NCI-H460 (cell line): ENCODE data around the gene EPHA10. TPM values are rescaled to one million over a fixed set of nuclear protein-coding genes. Genes with fewer than 3 reads are reported as not detected.
"Not testable (repeated sequence)": the region's sequence is repeated elsewhere in the genome, so short reads cannot be mapped to it uniquely, and the experiment has no call there.

Experiments
- DNase-seq: peaks from one replicate; pipeline ENCODE4 v3.0.0-alpha.2; 2016; ENCODE audit warnings: low read depth; ENCODE audit errors: extremely low read depth
- total RNA-seq: library from RNA; depleted of rRNA; stranded (reverse); fragments of >200 nt; shearing (Covaris generic); gene quantifications from 2 replicates; pipeline ENCODE4 v1.2.3, GENCODE V29; 2014

EPHA10 gene
- total RNA-seq, 1 experiment from 2014 or later = 0.05 TPM

DNA sequence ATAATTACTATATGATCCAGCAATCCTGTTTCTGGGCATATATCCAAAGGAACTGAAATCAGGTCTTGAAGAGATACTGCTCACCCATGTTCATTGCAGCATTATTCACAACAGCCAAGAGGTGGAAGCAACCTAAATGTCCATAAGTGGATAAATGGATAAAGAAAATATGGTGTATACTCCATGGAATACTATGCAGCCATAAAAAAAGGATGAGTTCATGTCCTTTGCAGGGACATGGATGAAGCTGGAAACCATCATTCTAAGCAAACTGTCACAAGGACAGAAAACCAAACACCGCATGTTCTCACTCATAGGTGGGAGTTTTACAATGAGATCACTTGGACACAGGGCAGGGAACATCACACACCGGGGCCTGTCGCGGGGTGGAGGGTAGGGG lies 26.3 kb downstream of the EPHA10 start:
- DNase-seq = not testable (repeated sequence)

GRCh38 chr1:37737975-37738374 lies 26.9 kb downstream of the EPHA10 start:
- DNase-seq = not testable (repeated sequence)

- no peak for DNase-seq
Measured at GRCh38 chr1:37734629-37735591, 30.0 kb downstream of the EPHA10 start.

DNA sequence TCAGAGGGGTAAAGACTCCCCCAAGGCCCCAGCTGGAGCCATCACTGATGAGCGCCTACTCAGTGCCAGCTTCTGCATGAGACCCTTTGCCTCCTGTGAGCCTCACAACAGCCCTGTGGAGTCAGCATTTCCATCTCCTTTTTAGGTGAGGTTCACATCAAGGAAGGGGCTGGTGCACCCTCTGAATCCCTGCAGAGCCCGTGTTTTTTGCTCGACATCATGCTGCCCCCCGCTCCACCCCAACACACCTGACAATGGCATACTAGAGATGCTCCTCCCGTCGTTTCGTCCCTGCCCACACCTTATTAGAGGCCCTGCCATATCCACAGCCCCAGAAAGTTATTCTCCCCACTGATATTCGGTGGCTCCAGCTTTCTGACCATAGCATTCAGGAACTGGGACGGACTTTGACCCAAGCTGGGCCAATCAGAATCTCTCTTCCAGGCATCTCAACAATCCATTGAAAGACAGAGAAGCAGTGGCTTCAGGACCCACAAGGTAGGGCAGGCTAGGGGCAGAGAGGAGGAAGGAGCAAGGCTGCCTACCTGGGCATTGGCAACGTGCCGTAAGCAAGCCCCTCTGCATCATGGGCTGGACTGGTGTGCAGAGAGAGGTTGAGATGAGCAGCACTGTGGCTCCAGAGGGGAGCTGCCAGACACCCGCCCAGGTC lies 32.7 kb downstream of the EPHA10 start:
- DNase-seq = no peak

DNA sequence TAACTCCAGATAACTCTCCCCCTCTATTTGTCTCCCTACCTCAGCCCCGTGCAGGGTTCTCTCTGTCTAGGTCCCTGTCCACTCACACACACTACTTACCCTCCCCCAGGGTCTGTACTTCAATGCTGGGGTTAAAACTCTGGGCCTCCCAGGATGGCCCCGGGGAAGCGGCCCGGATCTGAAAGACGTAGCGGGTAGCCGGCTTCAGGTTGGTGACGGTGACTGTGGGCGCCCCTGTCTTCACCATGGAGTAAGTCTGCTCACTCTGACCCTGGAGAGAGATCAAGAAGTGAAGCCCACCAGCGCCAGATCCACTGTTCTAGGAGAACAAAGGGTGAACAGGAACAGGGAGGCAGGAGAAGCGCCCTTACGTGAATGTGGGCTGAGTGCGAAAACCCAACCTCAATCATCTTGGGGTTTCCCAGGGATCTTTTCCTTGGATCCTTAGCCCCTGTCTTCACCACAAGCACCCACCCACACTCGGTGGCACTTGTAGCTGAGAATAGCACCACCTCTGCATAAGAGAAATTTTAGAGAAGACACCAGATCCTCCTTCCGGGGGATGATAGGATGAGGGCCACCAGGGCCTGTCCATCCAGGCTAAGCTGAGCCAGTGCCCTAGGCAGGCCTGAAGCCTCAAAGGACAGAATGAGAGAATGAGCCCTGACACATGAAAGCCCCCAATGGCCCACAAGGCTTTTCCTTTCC lies 33.5 kb downstream of the EPHA10 start:
- DNase-seq = no peak

- DNase-seq = no peak
Measured at GRCh38 chr1:37730376-37730775, 34.5 kb downstream of the EPHA10 start.

DNA sequence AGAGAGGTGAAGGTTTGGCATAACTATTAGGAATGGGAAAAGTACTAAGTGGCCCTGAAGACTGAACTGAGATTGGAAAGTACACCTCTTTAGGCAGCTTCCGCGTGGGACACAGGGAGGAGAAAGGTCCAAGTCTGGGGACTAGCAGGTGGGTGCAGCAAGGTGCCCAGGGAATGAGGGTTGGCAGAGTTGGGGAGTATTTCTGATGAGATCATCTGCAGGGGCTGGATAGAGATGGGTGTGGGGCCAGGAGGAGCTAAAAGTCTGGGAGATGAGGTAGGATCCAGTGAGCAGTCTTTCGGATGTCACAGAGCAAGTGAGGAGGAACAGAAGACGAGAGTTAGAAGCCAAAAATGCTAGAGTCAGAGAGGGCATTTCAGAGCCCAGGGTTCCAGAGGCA lies 36.5 kb downstream of the EPHA10 start:
- DNase-seq = no peak

GRCh38 chr1:37726751-37727585 lies 38.0 kb downstream of the EPHA10 start:
- no peak for DNase-seq

GRCh38 chr1:37725851-37726613 lies 38.9 kb downstream of the EPHA10 start:
- no peak for DNase-seq

- no peak for DNase-seq
Measured at GRCh38 chr1:37724575-37724974, 40.3 kb downstream of the EPHA10 start.

GRCh38 chr1:37723390-37724078 lies 41.4 kb downstream of the EPHA10 start:
- no peak for DNase-seq

DNA sequence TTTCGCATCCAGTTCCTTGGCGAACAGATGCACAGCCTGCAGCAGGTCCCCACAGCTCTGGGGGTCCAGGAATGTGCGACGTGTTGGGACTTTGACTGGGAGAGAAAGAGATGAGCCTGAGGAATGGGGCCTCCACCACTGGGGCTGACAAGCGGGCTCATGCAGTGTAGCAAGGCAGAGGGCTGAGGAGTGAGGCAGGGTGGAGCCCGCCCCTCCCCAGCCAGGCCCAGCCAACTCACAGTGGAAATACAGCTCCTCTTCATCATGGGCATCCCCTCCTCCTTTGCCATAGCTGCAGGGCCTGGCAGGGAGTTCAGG lies 41.9 kb downstream of the EPHA10 start:
- DNase-seq = no peak

DNA sequence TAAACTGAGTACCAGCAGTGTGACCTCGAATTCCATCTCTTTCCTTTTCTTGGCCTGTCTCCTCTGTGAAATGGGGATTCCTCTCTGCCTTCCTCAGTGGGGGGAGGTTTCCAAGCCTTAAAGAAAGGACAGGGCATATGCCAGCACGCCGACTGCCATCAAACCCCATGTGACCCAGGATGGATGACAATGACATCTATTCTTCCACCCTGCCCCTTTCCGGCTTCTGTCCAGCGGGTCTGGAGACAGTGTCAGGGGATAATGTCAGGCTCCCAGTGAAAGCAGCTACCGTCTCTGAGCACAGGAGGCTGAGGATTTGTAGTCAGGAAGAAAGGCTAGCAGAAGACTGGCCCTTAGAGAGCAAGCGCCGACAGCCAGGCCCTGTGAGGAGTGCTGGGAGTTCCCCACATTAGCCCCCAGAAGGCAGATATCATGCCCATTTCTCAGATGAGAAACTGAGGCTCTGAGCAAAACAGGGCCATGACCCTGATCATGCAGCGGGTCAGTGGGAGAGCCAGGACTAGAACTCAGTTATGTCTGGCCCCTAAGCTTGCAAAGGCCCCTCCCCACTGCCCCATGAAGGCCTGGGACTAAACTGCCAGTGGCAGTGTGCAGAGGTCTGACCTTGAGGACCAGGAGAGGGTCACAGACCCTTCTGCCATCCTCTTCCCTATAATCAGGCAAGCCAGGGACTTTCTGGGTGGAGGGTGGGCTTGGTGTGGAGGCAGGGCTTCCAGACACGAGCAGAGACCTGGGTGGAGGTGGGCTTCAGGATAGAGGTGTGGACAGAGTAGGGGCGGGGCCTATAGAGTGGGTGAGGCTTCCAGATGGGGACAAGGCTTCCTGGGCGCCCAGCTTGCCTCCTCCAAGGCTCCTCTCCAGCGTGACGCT lies 42.5 kb downstream of the EPHA10 start:
- no peak for DNase-seq

GRCh38 chr1:37721565-37721964 lies 43.4 kb downstream of the EPHA10 start:
- no peak for DNase-seq

GRCh38 chr1:37720231-37721130 lies 44.4 kb downstream of the EPHA10 start:
- DNase-seq = no peak

GRCh38 chr1:37719572-37720195 lies 45.2 kb downstream of the EPHA10 start:
- DNase-seq = no peak
